Measurements from ENCODE around the gene PPP1R13L.

- no peak for TF ChIP-seq CTCF (IDR thresholded peaks at IDR 0.05)
- no peak for TF ChIP-seq ZFX (IDR thresholded peaks at IDR 0.05; ENCODE audit: borderline replicate concordance)
These were observed 36.2 kb upstream of the PPP1R13L start for GRCh38 chr19:45440873-45441654.

Data from 22Rv1 (cell line).